Loucy (cell line): ENCODE measurements around the gene ATF7.
"Not testable (repeated sequence)": the region's sequence is repeated elsewhere in the genome, so short reads cannot be mapped to it uniquely, and the experiment has no call there.

ENCODE experiments used
- H2AFZ ChIP-seq: fragments of 200-600 bp; sonication (generic); 2 replicates; pipeline ENCODE4 v1.6.0; 2016; ENCODE audit warnings: antibody characterized with exemption, mild to moderate bottlenecking, low read length, moderate library complexity
- H3F3A ChIP-seq: fragments of 200-600 bp; 2 replicates; pipeline ENCODE4 v1.6.0; 2016; ENCODE audit warnings: antibody characterized with exemption, low read depth, mild to moderate bottlenecking
- H3K27me3 ChIP-seq: fragments of 200-600 bp; sonication (generic); 2 replicates; pipeline ENCODE4 v1.6.1; 2014; ENCODE audit warnings: low read length, mild to moderate bottlenecking; ENCODE audit not compliant: insufficient read depth, poor library complexity, severe bottlenecking
- H3K36me3 ChIP-seq: fragments of 200-600 bp; sonication (generic); 2 replicates; pipeline ENCODE4 v1.6.1; 2016; ENCODE audit warnings: low read length; ENCODE audit not compliant: insufficient read depth
- H3K4me1 ChIP-seq: fragments of 200-600 bp; sonication (generic); 2 replicates; pipeline ENCODE4 v1.5.1; 2014; ENCODE audit warnings: low read length, mild to moderate bottlenecking; ENCODE audit not compliant: insufficient read depth, poor library complexity, severe bottlenecking
- H3K4me2 ChIP-seq: fragments of 200-600 bp; sonication (generic); 2 replicates; pipeline ENCODE4 v1.6.0; 2014; ENCODE audit warnings: antibody characterized with exemption, low read length, low read depth, mild to moderate bottlenecking; ENCODE audit not compliant: poor library complexity, severe bottlenecking
- H3K4me3 ChIP-seq: fragments of 200-600 bp; sonication (generic); 2 replicates; pipeline ENCODE4 v1.5.1; 2014; ENCODE audit warnings: low read length, mild to moderate bottlenecking, mixed read lengths; ENCODE audit not compliant: poor library complexity, severe bottlenecking
- H3K79me2 ChIP-seq: fragments of 200-600 bp; sonication (generic); 2 replicates; pipeline ENCODE4 v1.6.1; 2014; ENCODE audit warnings: low read length; ENCODE audit not compliant: insufficient read depth
- H3K9ac ChIP-seq: fragments of 200-600 bp; sonication (generic); 2 replicates; pipeline ENCODE4 v1.6.0; 2014; ENCODE audit warnings: mild to moderate bottlenecking, low read depth, low read length, moderate library complexity; ENCODE audit not compliant: poor library complexity, severe bottlenecking
- H3K9me2 ChIP-seq: fragments of 200-600 bp; sonication (generic); replicated peaks from 2 replicates; pipeline ENCODE4 v1.6.1; 2016; ENCODE audit warnings: low read depth, low read length, mixed read lengths
- H3K9me3 ChIP-seq: fragments of 200-600 bp; sonication (generic); 2 replicates; pipeline ENCODE4 v1.6.1; 2014; ENCODE audit warnings: mild to moderate bottlenecking, antibody characterized with exemption, low read length, low read depth; ENCODE audit not compliant: insufficient read depth
- H4K20me1 ChIP-seq: fragments of 200-600 bp; sonication (generic); 2 replicates; pipeline ENCODE4 v1.6.0; 2014; ENCODE audit warnings: antibody characterized with exemption, low read length, mild to moderate bottlenecking; ENCODE audit not compliant: insufficient read depth, poor library complexity, severe bottlenecking
- EZH2phosphoT487 ChIP-seq: fragments of 200-600 bp; IDR thresholded peaks from 2 replicates; pipeline ENCODE4 v1.6.1; 2018; ENCODE audit warnings: antibody characterized with exemption, mild to moderate bottlenecking, moderate library complexity, borderline replicate concordance
- TF ChIP-seq, protein P1 (sequence below): fragments of 200-600 bp; sonication (generic); conservative IDR thresholded peaks from 2 replicates; pipeline ENCODE4 v1.5.1; 2014; ENCODE audit warnings: mild to moderate bottlenecking, antibody characterized with exemption, low read length

Gene ATF7

DNA sequence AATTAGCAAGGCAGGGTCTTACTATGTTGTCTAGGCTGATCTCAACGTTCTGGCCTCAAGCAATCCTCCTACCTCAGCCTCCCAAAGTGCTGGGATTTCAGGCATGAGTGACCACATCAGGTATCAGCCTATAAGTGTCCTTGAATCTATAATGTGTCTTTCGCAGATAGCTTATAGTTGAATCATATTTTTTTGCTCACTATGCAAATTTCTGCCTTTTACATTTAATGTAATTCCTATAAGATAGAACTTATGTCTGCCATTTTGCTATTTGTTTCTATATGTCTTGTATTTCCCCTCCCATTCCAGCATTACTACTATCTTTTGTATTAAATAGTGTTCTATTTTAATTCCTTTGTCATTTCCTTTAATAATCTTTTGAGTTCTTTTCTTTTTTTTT is 10.5 kb upstream of the ATF7 start:
- no peaks in the 10 kb centered on the region for H3K36me3 ChIP-seq
- no peaks in the 10 kb centered on the region for H3F3A ChIP-seq
- H3K9me2 ChIP-seq, result no peaks in the 10 kb centered on the region
- no peak overlapping the region for H3K9ac ChIP-seq
- no peaks in the 10 kb centered on the region for H3K4me1 ChIP-seq
- no peaks in the 10 kb centered on the region for H3K9me3 ChIP-seq
- no peak overlapping the region for H3K4me3 ChIP-seq
- no peak overlapping the region for H2AFZ ChIP-seq
- no peaks in the 10 kb centered on the region for H3K27me3 ChIP-seq
- no peak for TF ChIP-seq EZH2phosphoT487
- TF ChIP-seq, protein P1, sequence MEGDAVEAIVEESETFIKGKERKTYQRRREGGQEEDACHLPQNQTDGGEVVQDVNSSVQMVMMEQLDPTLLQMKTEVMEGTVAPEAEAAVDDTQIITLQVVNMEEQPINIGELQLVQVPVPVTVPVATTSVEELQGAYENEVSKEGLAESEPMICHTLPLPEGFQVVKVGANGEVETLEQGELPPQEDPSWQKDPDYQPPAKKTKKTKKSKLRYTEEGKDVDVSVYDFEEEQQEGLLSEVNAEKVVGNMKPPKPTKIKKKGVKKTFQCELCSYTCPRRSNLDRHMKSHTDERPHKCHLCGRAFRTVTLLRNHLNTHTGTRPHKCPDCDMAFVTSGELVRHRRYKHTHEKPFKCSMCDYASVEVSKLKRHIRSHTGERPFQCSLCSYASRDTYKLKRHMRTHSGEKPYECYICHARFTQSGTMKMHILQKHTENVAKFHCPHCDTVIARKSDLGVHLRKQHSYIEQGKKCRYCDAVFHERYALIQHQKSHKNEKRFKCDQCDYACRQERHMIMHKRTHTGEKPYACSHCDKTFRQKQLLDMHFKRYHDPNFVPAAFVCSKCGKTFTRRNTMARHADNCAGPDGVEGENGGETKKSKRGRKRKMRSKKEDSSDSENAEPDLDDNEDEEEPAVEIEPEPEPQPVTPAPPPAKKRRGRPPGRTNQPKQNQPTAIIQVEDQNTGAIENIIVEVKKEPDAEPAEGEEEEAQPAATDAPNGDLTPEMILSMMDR, result no peak
- no peaks in the 10 kb centered on the region for H4K20me1 ChIP-seq
- H3K79me2 ChIP-seq, result no peaks in the 10 kb centered on the region
- no peak overlapping the region for H3K4me2 ChIP-seq

DNA sequence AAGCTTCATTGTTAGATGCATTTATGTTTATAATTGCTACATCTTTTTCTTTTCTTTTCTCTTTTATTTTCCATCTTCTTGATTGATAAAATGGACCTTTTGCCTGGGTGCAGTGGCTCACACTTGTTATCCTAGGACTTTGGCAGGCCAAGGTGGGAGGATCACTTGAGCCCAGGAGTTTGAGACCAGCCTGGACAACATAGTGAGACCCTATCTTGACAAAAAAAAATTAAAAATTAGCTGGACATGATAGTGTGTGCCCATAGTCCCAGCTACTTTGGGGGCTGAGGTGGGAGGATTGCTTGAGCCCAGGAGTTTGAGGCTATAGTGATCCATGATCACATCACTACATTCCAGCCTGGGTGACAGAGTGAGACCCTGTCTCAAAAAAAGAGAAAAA is 9.5 kb upstream of the ATF7 start:
- not testable (repeated sequence) for H3K4me2 ChIP-seq, H3K79me2 ChIP-seq, H3K4me3 ChIP-seq, H3F3A ChIP-seq, H3K36me3 ChIP-seq, H3K9me2 ChIP-seq, H2AFZ ChIP-seq, H4K20me1 ChIP-seq, H3K27me3 ChIP-seq, H3K9ac ChIP-seq, H3K9me3 ChIP-seq, H3K4me1 ChIP-seq

DNA sequence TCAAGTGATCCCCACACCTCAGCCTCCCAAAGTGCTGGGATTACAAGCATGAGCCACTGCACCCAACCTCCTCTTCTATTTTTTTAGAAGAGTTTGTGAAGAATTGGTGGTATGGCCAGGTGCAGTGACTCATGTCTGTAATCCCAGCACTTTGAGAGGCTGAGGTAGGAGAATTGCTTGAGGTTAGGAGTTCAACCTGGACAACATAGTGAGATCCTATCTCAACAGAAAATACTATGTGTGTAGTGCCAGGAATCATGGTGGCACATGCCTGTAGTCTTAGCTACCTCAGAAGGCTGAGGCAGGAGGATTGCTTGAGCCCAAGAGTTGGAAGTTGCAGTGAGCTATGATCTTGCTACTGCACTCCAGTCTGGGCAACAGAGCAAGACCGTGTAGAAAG is 5.5 kb upstream of the ATF7 start:
- H3K9me3 ChIP-seq, result no peaks in the 10 kb centered on the region
- TF ChIP-seq EZH2phosphoT487, result no peak
- TF ChIP-seq, protein P1, result no peak
- H3K4me1 ChIP-seq, result peaks cover 6% of the 10 kb centered on the region
- no peaks in the 10 kb centered on the region for H3F3A ChIP-seq
- H3K9ac ChIP-seq, result no peak overlapping the region
- H3K4me2 ChIP-seq, result no peak overlapping the region
- no peaks in the 10 kb centered on the region for H4K20me1 ChIP-seq
- no peak overlapping the region for H2AFZ ChIP-seq
- no peaks in the 10 kb centered on the region for H3K36me3 ChIP-seq
- H3K9me2 ChIP-seq, result no peaks in the 10 kb centered on the region
- no peak overlapping the region for H3K4me3 ChIP-seq
- H3K79me2 ChIP-seq, result no peaks in the 10 kb centered on the region
- no peaks in the 10 kb centered on the region for H3K27me3 ChIP-seq

DNA sequence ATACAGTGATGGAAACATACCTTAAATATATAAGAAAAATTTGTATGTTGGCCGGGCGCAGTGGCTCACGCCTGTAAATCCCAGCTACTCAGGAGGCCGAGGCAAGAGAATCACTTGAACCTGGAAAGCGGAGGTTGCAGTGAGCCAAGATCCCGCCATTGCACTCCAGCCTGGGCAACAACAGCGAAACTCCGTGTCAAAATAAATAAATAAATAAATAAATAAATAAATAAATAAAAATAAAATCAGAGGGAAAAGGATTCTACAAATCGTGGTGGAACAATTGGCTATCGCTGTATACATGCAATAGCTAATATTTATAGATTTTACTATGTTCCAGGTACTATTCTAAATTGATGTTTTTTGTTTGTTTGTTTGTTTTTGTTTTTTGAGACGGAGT is 1.7 kb upstream of the ATF7 start:
- Histone ChIP-seq H3K9me2 (no peaks in the 10 kb centered on the region), H3K9ac (no peak overlapping the region), H3F3A (no peaks in the 10 kb centered on the region), H3K4me1 (peaks cover 32% of the 10 kb centered on the region), H2AFZ (no peak overlapping the region), H3K27me3 (no peaks in the 10 kb centered on the region), H3K36me3 (no peaks in the 10 kb centered on the region), H3K4me3 (no peak overlapping the region), H3K4me2 (no peak overlapping the region), H4K20me1 (peaks cover 4% of the 10 kb centered on the region), H3K9me3 (no peaks in the 10 kb centered on the region), H3K79me2 (peaks cover 29% of the 10 kb centered on the region)
- TF ChIP-seq, protein P1, result no peak
- TF ChIP-seq EZH2phosphoT487, result no peak
